ENCODE measurements around the gene ZCCHC3. TPM values are rescaled to one million over a fixed set of nuclear protein-coding genes. Genes with fewer than 3 reads are reported as not detected.

Gene ZCCHC3
- total and polyA plus RNA-seq, 3 donors from 2014 or later = 21.2 to 34.9 (median 29.1) TPM

GRCh38 chr20:286508-286907 is 10.9 kb upstream of the ZCCHC3 start:
- intact Hi-C loops (cut with DNase I; ENCODE audit: low total_unique reads) = no loop called here

GRCh38 chr20:288956-289692 is 8.2 kb upstream of the ZCCHC3 start:
- Histone ChIP-seq H3K4me3 (no peak overlapping the region), H3K27me3 (no peaks in the 10 kb centered on the region), H3K36me3 (ENCODE audit: low read depth, missing control alignments) (no peaks in the 10 kb centered on the region), H3K4me1 (peaks cover 15% of the 10 kb centered on the region), H3K27ac (peak overlapping the region in 1 of 2 donors; percentile 54), H3K9me3 (no peaks in the 10 kb centered on the region)
- TF ChIP-seq, protein P1, sequence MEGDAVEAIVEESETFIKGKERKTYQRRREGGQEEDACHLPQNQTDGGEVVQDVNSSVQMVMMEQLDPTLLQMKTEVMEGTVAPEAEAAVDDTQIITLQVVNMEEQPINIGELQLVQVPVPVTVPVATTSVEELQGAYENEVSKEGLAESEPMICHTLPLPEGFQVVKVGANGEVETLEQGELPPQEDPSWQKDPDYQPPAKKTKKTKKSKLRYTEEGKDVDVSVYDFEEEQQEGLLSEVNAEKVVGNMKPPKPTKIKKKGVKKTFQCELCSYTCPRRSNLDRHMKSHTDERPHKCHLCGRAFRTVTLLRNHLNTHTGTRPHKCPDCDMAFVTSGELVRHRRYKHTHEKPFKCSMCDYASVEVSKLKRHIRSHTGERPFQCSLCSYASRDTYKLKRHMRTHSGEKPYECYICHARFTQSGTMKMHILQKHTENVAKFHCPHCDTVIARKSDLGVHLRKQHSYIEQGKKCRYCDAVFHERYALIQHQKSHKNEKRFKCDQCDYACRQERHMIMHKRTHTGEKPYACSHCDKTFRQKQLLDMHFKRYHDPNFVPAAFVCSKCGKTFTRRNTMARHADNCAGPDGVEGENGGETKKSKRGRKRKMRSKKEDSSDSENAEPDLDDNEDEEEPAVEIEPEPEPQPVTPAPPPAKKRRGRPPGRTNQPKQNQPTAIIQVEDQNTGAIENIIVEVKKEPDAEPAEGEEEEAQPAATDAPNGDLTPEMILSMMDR (IDR thresholded peaks at IDR 0.05) = no peak
- intact Hi-C loops (cut with DNase I; ENCODE audit: low total_unique reads) = no loop called here
- WGBS, 2 donors = 93 to 95% methylated on average over 3 of the region's 3 CpGs
- no peak for DNase-seq

More at GRCh38 chr20:286508-286907, 10.9 kb upstream of the ZCCHC3 start:
- no peak overlapping the region for H3K27ac ChIP-seq
- H3K4me1 ChIP-seq = peaks cover 17% of the 10 kb centered on the region
- H3K36me3 ChIP-seq (ENCODE audit: low read depth, missing control alignments) = no peaks in the 10 kb centered on the region
- no peak overlapping the region for H3K4me3 ChIP-seq
- WGBS, 2 donors = 79 to 86% methylated on average over 2 of the region's 2 CpGs
- no peaks in the 10 kb centered on the region for H3K27me3 ChIP-seq
- no peaks in the 10 kb centered on the region for H3K9me3 ChIP-seq
- no peak for DNase-seq
- TF ChIP-seq, protein P1 (IDR thresholded peaks at IDR 0.05) = no peak

GRCh38 chr20:289693-290083 is 7.7 kb upstream of the ZCCHC3 start:
- H3K36me3 ChIP-seq (ENCODE audit: low read depth, missing control alignments) = no peaks in the 10 kb centered on the region
- DNase-seq = no peak
- peak overlapping the region; percentile 46 to 72 for H3K4me3 ChIP-seq
- peaks cover 15% of the 10 kb centered on the region for H3K4me1 ChIP-seq
- H3K27me3 ChIP-seq = no peaks in the 10 kb centered on the region
- 26 to 35% methylated on average over 2 of the region's 2 CpGs for WGBS, 2 donors
- no peak for TF ChIP-seq POLR2A (IDR thresholded peaks at IDR 0.05)
- TF ChIP-seq, protein P1 (IDR thresholded peaks at IDR 0.05) = no peak
- intact Hi-C loops (cut with DNase I; ENCODE audit: low total_unique reads) = no loop called here
- H3K27ac ChIP-seq = peak overlapping the region; percentile 54 to 64
- H3K9me3 ChIP-seq = no peaks in the 10 kb centered on the region

- H3K27me3 ChIP-seq = no peaks in the 10 kb centered on the region
- H3K36me3 ChIP-seq (ENCODE audit: low read depth, missing control alignments) = no peaks in the 10 kb centered on the region
- peak within 1 kb of the TSS; percentile 54 to 64 for H3K27ac ChIP-seq
- TF ChIP-seq, protein P1 (IDR thresholded peaks at IDR 0.05) = peak in 2 of 3 experiments; percentile 33 to 48
- TF ChIP-seq POLR2A (IDR thresholded peaks at IDR 0.05) = no peak
- intact Hi-C loops (cut with DNase I; ENCODE audit: low total_unique reads) = no loop called here
- no peaks in the 10 kb centered on the region for H3K9me3 ChIP-seq
- peak within 1 kb of the TSS; percentile 46 to 72 for H3K4me3 ChIP-seq
- peak; percentile 95 for DNase-seq
- WGBS, 2 donors = 1% methylated on average over 43 of the region's 43 CpGs
- H3K4me1 ChIP-seq = peaks cover 15% of the 10 kb centered on the region
Observed at GRCh38 chr20:290084-290831, 7.1 kb upstream of the ZCCHC3 start, which contains the start of gene C20orf96. Gene C20orf96 (minus strand): TSS chr20:290750. CDS start chr20:290610, 140 bp downstream.

All from testis (tissue), 3 donors.